Right kidney (tissue), 9 donors: ENCODE results near the gene ZNF397.
"Not testable (repeated sequence)": the region's sequence is repeated elsewhere in the genome, so short reads cannot be mapped to it uniquely, and the experiment has no call there.

Source experiments
- DNase-seq: peaks from one replicate; pipeline ENCODE4 v3.0.0-alpha.2; 2016
- long read RNA-seq, 8 donors: transcript quantifications; one replicate each; lab custom pipeline, GENCODE V29; 2026

ZNF397 gene
- long read RNA-seq, donor 1, partial matches to known transcripts, result 0 of 2 reads
- long read RNA-seq, donor 1, other reads (novel, unspliced or antisense), result 0 of 2 reads
- long read RNA-seq, donor 2, full-length matches to known transcripts, result 2 of 2 reads
- long read RNA-seq, donor 2, partial matches to known transcripts, result 0 of 2 reads
- long read RNA-seq, donor 2, other reads (novel, unspliced or antisense), result 0 of 2 reads
- long read RNA-seq, donor 3, full-length matches to known transcripts, result 3 of 3 reads
- long read RNA-seq, donor 3, partial matches to known transcripts, result 0 of 3 reads
- long read RNA-seq, donor 3, other reads (novel, unspliced or antisense), result 0 of 3 reads
- long read RNA-seq, donor 4, full-length matches to known transcripts, result 10 of 10 reads
- long read RNA-seq, donor 4, partial matches to known transcripts, result 0 of 10 reads
- long read RNA-seq, donor 4, other reads (novel, unspliced or antisense), result 0 of 10 reads
- long read RNA-seq, donor 5, partial matches to known transcripts, result 0 of 3 reads
- long read RNA-seq, donor 5, other reads (novel, unspliced or antisense), result 0 of 3 reads
- long read RNA-seq, donor 6, partial matches to known transcripts, result 0 of 2 reads
- long read RNA-seq, donor 6, other reads (novel, unspliced or antisense), result 0 of 2 reads
- long read RNA-seq, donor 7, result 0 reads
- long read RNA-seq, donor 8, full-length matches to known transcripts, result 4 of 4 reads
- long read RNA-seq, donor 8, partial matches to known transcripts, result 0 of 4 reads
- long read RNA-seq, donor 8, other reads (novel, unspliced or antisense), result 0 of 4 reads

DNA sequence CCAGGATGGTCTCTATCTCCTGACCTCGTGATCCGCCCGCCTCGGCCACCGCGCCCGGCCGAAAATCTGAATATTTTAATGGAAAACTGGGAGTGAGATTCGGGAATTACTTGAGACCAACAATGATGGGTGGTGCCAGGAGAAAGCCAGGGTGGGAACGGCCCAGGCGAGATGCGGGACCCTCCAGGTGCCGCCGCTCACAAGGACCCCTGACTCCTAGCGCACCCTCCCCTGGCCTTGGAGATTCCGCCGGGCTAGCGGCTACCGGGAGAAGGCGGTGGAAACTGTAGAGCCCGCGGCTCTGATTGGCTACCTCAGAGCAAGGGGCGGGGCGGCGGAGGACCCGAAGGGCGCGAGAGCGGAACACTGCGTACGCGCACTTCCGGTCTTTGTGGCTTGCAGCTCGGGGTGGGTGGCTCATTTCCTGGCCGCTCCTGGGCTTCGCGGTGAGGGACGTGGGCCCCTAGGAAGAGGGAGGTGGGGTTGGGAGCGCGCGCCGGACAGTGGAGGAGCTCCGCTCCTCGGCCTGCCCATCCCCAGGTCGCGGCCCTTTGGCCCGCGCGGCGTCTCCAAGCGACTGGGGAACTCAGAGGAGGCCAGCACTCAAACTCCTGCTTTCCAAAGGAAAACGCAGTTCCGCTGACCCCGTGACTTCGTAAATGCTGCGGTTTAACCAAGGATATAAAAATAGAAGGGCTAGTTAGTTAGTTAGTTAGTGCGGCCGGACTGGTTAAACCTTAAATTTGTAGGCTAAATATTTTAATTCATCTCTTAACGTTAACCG lies at the start of gene ZNF397:
TSS of gene ZNF397 (plus strand) at position 371 of the 784 bp plus-strand sequence. CDS start 1,437 bp downstream, outside the sequence.
- DNase-seq, result peak; percentile 95

DNA sequence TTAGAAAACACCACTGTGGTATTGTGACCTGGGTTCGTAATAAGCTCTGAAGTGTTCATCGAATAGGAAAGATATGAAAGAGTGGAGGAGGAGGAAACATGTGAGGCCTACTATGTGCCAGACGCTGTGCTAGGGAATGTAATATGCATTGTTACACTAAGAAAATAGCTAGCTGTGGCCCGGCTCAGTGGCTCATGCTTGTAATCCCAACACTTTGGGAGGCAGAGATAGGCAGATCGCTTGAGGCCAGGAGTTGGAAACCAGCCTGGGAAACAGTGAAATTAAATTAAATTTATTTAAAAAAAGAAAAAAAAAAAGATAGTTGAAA lies 49.2 kb upstream of the ZNF397 start:
- DNase-seq, result no peak

DNA sequence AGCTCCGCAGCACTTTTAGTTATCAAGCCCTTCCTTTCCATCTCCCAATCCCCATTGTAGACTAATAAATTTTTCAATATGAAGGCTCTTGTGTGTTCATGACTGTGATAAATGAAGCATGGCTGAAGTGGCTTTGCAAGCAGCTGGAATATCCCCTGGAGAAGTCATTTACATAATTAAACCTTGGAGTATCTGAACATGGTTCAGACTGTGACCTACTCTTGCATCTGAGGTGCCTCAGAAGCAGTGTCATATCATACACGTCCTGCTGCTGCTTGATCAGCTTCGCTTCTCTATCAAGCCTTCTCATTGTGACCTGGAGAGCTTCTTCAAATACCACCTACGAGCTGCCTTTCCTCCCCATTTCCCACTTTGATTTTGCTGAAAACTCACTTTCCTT lies 48.4 kb upstream of the ZNF397 start:
- DNase-seq, result no peak

DNA sequence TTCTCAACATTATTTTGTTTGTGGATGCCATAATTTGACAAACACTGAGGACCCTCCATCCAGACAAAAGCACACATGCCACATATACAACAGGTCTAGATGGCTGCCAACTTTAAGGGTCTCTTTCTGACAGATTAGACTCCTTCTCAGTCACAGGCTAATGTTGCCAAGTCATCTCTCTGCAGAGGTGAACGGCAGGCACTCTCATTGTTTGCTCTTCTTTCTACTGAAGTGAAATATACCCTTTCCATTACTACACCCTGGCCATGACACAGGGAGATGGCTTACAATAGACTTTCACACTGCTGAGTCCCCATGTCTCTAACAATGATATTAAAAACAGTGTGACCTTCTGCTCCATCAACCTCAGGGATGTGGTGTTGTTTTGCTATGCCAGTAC lies 47.5 kb upstream of the ZNF397 start:
- no peak for DNase-seq

DNA sequence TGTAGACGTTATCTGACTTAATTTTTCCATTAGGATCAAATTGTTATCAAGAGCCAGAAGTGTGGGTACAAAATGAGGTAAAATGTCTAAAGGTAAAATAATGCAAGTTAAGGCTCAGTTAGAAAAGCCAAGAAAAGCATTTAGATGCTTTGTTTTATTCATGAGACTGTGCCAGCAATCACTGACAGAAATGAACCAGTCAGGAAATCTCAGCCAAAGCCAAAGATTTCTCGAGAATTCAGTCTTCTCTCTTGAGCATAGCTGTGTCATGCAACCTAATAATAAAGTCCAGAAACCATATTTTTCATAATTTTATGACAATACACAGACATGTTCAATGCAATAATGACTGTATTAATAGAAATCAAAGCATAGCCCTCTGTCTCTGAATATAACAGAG lies 43.5 kb upstream of the ZNF397 start:
- DNase-seq, result no peak

DNA sequence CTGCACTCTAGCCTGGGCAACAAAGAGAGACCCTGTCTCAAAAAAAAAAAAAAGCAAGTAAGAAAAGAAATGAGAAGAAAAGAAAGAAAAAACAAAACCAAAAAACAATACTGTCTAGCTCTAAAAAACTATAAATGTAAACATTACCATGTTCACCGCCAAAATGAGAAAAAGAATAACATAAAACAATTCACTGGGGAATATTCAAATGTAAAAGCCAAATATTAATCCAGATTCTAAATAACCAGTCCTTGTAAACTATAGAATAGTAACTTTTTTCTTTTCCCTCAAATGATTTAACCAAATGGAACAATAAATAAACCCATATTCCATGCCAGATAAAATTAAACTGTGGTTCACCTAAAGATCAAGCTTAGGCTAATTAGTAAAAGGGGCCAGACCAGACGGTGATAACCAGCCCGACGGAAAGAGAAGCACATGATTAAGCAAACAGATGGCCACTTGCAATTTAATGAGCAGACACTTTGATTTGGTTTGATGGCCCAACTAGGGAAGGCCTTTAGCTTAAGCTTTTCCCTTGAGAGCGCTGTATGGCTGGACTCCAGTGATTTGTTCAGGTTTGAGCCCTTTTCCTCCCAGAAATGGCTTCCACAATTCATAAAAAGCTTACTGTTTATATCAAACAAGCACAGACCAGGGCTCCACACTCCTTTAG lies 39.4 kb upstream of the ZNF397 start:
- DNase-seq, result no peak

DNA sequence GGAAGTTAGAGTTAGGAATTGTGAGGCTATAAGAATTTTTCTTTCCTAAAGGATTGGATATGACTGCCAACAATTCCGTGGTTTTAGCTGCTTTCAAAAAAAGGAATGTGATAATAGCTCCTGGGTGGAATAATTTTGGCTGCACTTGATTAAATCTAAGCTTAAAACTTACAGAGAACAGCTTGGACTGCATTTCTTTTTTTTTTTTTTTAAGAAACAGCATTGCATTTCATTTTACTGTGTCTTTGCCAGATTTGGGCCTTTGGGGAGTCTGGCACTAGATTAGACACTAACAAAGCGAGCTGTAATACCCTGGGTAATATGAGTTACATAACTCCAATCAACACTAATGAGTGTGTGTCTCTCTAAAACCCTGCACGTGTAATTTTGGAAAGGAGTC lies 37.8 kb upstream of the ZNF397 start:
- no peak for DNase-seq

DNA sequence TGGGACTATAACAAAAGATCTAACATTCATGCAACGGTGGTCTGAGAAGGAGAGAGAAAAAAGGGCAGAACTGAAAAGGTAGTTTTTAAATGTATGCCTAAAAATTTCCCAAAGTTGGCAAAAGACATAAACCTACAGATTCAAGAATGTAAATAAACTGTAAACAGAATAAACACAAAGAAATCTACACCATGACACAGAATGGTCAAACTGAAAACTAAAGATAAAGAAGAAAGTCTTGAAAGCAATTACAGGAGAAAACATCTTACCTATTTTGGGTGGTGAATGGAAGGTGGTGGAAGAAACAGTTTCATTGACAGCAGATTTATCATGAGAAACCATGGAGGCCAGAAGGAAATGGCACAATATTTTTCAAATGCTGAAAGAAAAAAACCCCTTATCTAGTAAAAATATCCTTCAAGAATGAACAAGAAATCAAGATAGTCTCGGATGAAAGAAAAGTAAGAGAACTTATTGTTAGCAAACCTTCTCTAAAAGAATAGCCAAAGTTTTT lies 35.6 kb upstream of the ZNF397 start:
- no peak for DNase-seq

DNA sequence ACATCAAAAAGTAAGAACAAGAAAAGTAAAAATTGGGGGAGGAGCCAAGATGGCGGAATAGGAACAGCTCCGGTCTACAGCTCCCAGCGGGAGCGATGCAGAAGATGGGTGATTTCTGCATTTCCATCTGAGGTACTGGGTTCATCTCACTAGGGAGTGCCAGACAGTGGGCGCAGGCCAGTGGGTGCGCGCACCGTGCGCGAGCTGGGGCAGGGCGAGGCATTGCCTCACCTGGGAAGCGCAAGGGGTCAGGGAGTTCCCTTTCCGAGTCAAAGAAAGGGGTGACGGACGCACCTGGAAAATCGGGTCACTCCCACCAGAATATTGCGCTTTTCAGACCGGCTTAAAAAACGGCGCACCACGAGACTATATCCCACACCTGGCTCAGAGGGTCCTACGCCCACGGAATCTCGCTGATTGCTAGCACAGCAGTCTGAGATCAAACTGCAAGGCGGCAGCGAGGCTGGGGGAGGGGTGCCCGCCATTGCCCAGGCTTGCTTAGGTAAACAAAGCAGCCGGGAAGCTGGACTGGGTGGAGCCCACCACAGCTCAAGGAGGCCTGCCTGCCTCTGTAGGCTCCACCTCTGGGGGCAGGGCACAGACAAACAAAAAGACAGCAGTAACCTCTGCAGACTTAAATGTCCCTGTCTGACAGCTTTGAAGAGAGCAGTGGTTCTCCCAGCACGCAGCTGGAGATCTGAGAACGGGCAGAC lies 34.9 kb upstream of the ZNF397 start:
- DNase-seq, result not testable (repeated sequence)

DNA sequence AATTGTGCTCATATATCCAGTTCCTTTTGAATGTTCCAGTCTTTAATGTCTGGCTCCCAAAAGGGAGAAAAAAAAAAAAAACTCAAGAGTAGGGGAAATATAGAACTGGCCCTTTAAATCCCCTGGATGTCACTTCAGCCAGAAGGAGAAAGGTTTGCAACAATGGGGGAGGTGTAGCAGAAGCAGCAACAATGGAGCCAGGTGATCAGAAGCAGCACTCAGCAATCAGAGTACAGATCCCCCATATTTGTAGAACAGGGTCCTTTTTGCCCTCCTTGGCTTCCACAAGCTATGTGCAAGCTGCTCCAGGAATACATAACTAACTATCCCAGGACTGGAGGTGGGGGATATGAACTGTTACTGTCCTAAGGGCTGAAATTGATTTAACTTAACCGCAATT lies 25.8 kb upstream of the ZNF397 start:
- no peak for DNase-seq

DNA sequence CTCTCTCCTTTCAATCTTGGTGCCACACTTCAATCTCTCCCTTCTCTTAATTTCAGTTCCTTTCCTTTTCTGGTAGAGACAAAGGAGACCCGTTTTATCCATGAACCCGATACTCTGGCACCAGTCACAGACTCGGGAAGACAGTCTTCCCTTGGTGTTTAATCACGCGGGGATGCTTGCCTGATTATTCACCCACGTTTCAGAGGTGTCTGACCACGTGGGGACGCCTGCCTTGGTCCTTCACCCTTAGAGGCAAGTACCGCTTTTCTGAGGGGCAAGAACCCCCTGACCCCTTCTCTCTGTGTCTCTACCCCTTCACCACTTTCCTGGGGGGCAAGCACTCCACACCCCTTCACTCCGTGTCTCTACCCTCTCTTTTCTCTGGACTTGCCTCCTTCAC lies 24.2 kb upstream of the ZNF397 start:
- DNase-seq, result not testable (repeated sequence)

DNA sequence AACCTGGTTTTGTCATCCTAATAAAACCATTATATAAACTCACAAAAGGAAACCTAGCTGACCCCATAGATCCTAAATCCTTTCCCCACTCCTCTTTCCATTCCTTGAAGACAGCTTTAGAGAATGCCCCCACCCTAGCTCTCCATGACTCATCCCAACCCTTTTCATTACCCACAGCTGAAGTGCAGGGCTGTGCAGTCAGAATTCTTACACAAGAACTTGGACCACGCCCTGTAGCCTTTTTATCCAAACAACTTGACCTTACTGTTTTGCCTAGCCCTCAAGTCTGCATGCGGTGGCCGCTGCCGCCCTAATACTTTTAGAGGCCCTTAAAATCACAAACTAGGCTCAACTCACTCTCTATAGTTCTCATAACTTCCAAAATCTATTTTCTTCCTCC lies 21.5 kb upstream of the ZNF397 start:
- DNase-seq, result not testable (repeated sequence)

DNA sequence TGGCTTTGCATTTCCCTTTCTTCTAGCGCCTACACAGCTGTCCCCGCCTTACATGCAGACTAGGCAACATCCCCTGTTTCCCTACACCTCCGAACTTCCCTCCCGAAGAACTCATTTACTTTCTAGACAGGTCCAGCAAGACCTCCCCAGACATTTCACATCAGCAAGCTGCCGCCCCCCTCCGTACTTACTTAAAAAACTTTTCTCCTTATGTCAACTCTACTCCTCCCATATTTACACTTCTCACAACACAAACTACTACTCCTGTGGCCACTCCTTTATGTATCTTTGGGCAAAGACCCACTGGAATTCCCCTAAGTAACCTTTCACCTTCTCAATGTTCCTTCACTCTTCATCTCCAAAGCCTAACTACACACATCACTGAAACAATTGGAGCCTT lies 20.4 kb upstream of the ZNF397 start:
- no peak for DNase-seq

DNA sequence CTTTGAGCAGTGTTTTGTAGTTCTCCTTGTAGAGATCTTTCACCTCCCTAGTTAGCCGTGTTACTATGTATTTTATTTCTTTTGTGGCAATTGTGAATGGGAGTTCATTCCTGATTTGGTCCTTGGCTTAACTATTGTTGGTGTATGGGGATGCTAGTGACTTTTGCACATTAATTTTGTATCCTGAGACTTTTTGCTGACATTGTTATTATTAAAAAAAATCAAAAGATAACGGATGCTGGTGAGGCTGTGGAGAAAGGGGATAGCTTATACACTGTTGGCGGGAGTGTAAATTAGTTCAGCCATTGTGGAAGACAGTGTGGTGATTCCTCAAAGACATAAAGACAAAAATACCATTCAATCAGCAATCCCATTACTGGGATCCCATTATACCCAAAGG lies 17.0 kb upstream of the ZNF397 start:
- DNase-seq, result no peak

DNA sequence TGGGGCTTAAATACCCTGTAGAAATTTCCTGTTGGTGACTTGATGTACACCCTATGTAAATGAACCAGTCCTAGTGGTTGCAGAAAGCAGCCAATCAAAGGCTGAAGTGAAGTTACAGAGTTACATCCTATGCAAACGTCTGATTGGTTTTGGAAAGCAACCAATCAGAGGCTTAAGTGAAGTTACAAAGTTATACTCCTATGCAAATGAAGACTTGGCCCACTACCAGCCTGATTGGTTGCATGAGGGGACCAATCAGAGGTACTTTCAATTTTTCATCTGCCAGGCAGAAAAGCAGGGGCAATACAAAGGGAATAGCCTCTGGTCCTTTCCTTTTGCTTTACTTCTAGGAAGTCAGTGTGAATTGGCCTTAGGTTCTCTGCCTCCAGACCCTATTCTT lies 13.6 kb upstream of the ZNF397 start:
- DNase-seq, result no peak

DNA sequence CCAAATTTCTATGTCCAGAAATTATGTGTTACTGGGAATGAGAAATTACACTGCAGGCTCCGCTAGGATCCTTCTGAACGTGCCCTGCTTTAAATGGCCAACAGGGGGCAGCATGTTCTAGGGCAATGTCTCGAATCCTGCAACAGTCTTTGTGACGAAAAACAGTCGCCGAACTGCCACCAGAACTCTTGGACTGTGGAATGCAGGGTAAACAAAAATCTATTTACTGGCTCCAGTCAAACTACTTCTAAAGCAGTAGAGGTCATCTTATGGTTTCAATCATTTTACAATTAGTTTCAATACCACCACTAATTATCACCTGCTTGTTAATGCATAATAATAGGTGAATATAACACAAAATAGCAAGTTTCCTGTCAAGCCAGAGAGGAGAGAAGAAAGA lies 9.8 kb upstream of the ZNF397 start:
- peak; percentile 31 for DNase-seq

DNA sequence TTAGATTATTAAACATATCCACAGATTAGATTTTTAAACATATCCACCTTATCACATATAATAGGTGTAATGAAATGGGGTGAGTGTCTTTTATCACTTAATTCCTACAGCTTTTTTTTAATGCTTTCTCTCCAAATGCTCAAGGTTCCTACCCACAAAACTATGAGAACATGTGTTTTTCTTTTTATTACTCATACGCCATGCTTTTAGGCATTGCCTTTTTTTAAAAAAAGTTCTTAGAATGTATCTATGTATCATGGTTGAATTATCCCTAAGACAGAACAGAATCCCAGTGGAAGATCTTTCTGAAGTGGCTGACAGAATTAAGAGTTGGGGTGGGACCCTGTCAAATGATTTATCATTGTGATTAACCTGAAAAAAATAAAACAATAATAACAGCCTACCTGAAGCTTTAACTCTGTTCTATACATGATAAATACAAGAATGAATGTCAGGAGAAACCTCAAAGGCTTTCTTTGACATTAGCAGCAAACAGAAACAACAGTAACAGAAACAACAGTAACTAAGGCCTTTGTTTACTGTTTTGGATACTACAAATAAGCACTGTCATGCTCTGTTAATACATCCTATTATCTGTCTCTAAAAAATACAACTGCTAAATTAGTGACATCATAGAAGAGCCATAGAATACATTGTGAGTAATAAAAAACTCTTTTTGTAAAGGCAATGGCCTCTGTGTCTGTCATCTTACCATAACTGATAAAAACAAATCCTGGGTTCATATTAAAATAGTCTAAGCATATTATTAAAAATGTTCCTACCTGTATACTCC lies 4.1 kb upstream of the ZNF397 start:
- DNase-seq, result no peak

DNA sequence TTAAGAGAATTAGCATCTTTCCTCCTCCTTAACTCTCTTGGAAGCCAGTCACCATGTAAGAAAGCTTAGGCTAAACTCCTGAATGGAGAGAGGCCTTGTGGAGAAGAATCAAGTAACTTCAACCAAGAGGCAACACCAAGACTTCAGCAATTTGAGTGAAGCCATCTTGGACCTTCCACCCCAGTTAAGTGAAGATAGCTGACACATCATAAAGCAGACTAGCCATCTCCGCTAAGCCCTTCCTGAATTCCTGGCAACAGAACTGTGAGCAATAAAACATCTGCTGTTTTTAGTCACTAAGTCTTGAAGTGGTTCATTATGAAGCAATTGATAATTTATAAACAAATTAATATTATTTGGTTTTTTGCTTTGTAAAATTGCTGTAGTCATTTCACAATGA lies 1.5 kb upstream of the ZNF397 start:
- no peak for DNase-seq

DNA sequence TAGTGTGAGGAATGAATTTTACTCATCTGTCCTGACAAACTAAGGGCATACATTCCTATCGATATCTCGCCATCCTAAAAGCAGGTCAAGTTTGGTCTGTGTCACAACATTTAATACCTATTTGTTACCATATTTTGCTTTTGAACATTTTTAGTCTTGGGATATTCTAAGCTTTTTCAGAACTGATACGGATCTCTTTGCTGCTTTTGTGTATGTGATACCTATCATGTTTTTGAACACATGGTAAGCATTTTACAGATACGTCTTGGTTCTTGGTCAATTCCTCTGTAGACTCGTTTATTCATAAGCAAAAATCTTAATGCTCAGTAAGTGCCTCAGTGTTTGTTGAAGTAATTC lies 592 bp downstream of the ZNF397 start:
- DNase-seq, result no peak

DNA sequence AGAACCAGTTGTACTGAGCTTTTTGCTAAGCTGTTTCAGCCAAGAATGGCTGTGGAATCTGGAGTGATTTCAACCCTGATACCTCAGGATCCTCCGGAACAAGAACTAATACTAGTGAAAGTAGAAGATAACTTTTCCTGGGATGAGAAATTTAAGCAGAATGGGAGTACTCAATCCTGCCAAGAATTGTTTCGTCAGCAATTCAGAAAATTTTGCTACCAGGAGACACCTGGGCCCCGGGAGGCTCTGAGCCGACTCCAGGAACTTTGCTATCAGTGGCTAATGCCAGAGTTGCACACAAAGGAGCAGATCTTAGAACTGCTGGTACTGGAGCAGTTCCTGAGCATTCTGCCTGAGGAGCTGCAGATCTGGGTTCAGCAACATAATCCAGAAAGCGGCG lies 1.6 kb downstream of the ZNF397 start:
- no peak for DNase-seq

DNA sequence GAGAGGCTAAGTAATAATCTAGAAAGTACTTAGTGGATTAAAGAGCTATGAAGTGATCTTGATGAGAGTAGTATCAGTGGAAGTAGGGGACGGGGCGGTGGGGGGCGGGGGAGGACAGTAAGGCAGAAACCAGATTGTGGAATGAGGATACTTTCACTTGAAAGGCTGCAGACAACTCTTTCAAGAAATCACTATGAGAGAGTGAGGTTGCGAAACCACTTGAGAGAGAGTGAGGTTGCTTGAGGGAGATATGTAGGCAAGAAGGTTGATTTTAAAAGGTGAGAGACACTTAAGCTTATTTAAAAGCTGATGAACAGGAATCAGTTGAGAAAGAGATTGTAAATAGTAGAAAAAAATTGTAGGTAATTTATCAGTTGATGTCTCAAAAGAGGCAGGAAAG lies 3.8 kb downstream of the ZNF397 start:
- no peak for DNase-seq
